ENCODE data around the gene ABCG4. TPM values are rescaled to one million over a fixed set of nuclear protein-coding genes. Genes with fewer than 3 reads are reported as not detected.

Gene ABCG4
- total and polyA plus RNA-seq, 9 of the 15 experiments (the other 6 are each of a cell fraction or from before 2014, with no cell fraction given), result 0.03 to 0.11 (median 0.07) TPM; not detected in 4

- TF ChIP-seq TFAP4 (CRISPR knock-in tag; IDR thresholded peaks at IDR 0.05; ENCODE audit: borderline replicate concordance) (peak; percentile 64; the same call in 1 of the 2 replicates), SPI1 (IDR thresholded peaks at IDR 0.05; ENCODE audit: borderline replicate concordance, low read depth, low read length) (peak; percentile 84), ZNF354B (CRISPR knock-in tag; IDR thresholded peaks at IDR 0.05) (no peak), KAT7 (CRISPR knock-in tag; IDR thresholded peaks at IDR 0.05; ENCODE audit: borderline replicate concordance) (0 out of 2 replicates have a peak, but pooled peaks have one; percentile 51)
Observed at GRCh38 chr11:119172513-119172912, 23.7 kb downstream of the ABCG4 start (continued).

- Histone ChIP-seq H3K27ac (ENCODE audit: extremely low read depth, low read depth, low read length) (no peak overlapping the region), H4K20me1 (replicated peaks; ENCODE audit: control insufficient read depth, insufficient read depth, low read length) (no peaks in the 10 kb centered on the region), H3K4me1 (replicated peaks in 1 of 2; ENCODE audit: control insufficient read depth in 2 of 2, insufficient read depth in 2 of 2, low read length in 2 of 2) (peaks cover 31 to 46% of the 10 kb centered on the region in 2 experiments), H3K9me1 (ENCODE audit: control insufficient read depth, insufficient read depth, low read length) (no peaks in the 10 kb centered on the region), H3K4me3 (no peak overlapping the region), H3K79me2 (ENCODE audit: control insufficient read depth, insufficient read depth, low read length) (no peaks in the 10 kb centered on the region), H3K4me2 (ENCODE audit: insufficient read depth, low read length) (no peak overlapping the region), H3K9ac (ENCODE audit: insufficient read depth in 1 of 2, low read depth in 2 of 2, low read length in 2 of 2) (peak overlapping the region in 1 of 2 experiments; percentile 42; a peak in 1 of 4 replicates), H2AFZ (ENCODE audit: low read depth, low read length) (no peak overlapping the region), H3K27me3 (ENCODE audit: control insufficient read depth in 2 of 2, insufficient read depth in 2 of 2, low read length in 2 of 2) (no peaks in the 10 kb centered on the region), H3K36me3 (ENCODE audit: control insufficient read depth, insufficient read depth, low read length) (no peaks in the 10 kb centered on the region), H3K9me3 (replicated peaks; ENCODE audit: control insufficient read depth, insufficient read depth, low read depth, low read length) (no peaks in the 10 kb centered on the region)
- no TSS peak for BruUV-seq (replicated peaks)
- no peak for DNase-seq (ENCODE audit: extremely low read depth in 1 of 4, low spot score in 3 of 4)
- 70% methylated on average over 18 of the region's 21 CpGs for WGBS (ENCODE audit: insufficient coverage, low coverage, missing lambda C conversion rate)
- intact Hi-C loops (cut with micrococcal nuclease), result no loop called here
- TF ChIP-seq RFX5 (IDR thresholded peaks at IDR 0.05; ENCODE audit: low read depth, low read length), result no peak
- TF ChIP-seq RBFOX2 (IDR thresholded peaks at IDR 0.05; ENCODE audit: low read depth, low read length), result peak; percentile 22; the same call in 1 of the 2 replicates
- ATAC-seq, result no peak
- ChIA-PET POLR2A (interaction anchor here (0.6 to 0.9 kb wide), 5 partner anchors 20 to 378 kb away, joined by 3 to 5 read pairs (median 4); no protein-coding TSS in a partner anchor), CTCF (ENCODE audit: low intra/inter-chr PET ratio) (no interaction called here)
- in situ Hi-C loops (cut with MboI), result no loop called here
- FAIRE-seq, result no peak
Observed at GRCh38 chr11:119173453-119173852, 24.6 kb downstream of the ABCG4 start.
